Ureter (tissue), 1 donor: ENCODE results near the gene UNC13C. TPM values are rescaled to one million over a fixed set of nuclear protein-coding genes. Genes with fewer than 3 reads are reported as not detected.
"Not testable (repeated sequence)": the region's sequence is repeated elsewhere in the genome, so short reads cannot be mapped to it uniquely, and the experiment has no call there.

Experiments
- DNase-seq: peaks from one replicate; pipeline ENCODE4 v3.0.0-alpha.2; 2020; ENCODE audit warnings: low spot score
- total RNA-seq: library from RNA; stranded (reverse); gene quantifications from one replicate; pipeline ENCODE4 v1.2.4, GENCODE V29; 2023
- donor health status: DM: yes; HTN: yes; CAD: no.

Gene UNC13C
- 4.1 TPM for total RNA-seq

GRCh38 chr15:53978253-53978906, at the start of gene UNC13C:
TSS of gene UNC13C (plus strand) at chr15:53978441. CDS start at chr15:54012904, 34,463 bp downstream.
- DNase-seq: peak; percentile 40

- DNase-seq: no peak
Measured at GRCh38 chr15:53936137-53936536, 42.1 kb upstream of the UNC13C start.

- DNase-seq: not testable (repeated sequence)
Measured at GRCh38 chr15:53937632-53938031, 40.6 kb upstream of the UNC13C start.

- no peak for DNase-seq
Measured at GRCh38 chr15:53950572-53950971, 27.7 kb upstream of the UNC13C start.

GRCh38 chr15:53955396-53955795, 22.8 kb upstream of the UNC13C start:
- no peak for DNase-seq

- DNase-seq: peak; percentile 42
Measured at GRCh38 chr15:53962646-53963561, 15.3 kb upstream of the UNC13C start.

GRCh38 chr15:53963801-53964200, 14.4 kb upstream of the UNC13C start:
- no peak for DNase-seq

- no peak for DNase-seq
Measured at GRCh38 chr15:53974121-53974520, 4.1 kb upstream of the UNC13C start.

GRCh38 chr15:53974813-53975212, 3.4 kb upstream of the UNC13C start:
- DNase-seq: no peak

- peak; percentile 47 for DNase-seq
Measured at GRCh38 chr15:53976844-53977392, 1.3 kb upstream of the UNC13C start.

- no peak for DNase-seq
Measured at GRCh38 chr15:53979051-53979788, 979 bp downstream of the UNC13C start.

- no peak for DNase-seq
Measured at GRCh38 chr15:53980021-53980420, 1.8 kb downstream of the UNC13C start.

GRCh38 chr15:53982071-53982680, 3.9 kb downstream of the UNC13C start:
- no peak for DNase-seq

- no peak for DNase-seq
Measured at GRCh38 chr15:53982876-53983275, 4.6 kb downstream of the UNC13C start.

GRCh38 chr15:53984221-53984620, 6.0 kb downstream of the UNC13C start:
- DNase-seq: no peak

GRCh38 chr15:53985562-53985961, 7.3 kb downstream of the UNC13C start:
- no peak for DNase-seq

GRCh38 chr15:53987480-53987879, 9.2 kb downstream of the UNC13C start:
- no peak for DNase-seq

GRCh38 chr15:54007256-54007655, 29.0 kb downstream of the UNC13C start:
- no peak for DNase-seq

GRCh38 chr15:54011656-54012055, 33.4 kb downstream of the UNC13C start:
- DNase-seq: no peak

- no peak for DNase-seq
Measured at GRCh38 chr15:54014067-54014655, 35.9 kb downstream of the UNC13C start.

- no peak for DNase-seq
Measured at GRCh38 chr15:54017251-54017650, 39.0 kb downstream of the UNC13C start.
